Measurements from ENCODE around the gene ECE2.

GRCh38 chr3:184283681-184284080, 7.9 kb downstream of the ECE2 start:
- TF ChIP-seq CTCF (IDR thresholded peaks at IDR 0.05) (no peak), ATF2 (CRISPR knock-in tag; IDR thresholded peaks at IDR 0.05; ENCODE audit: borderline replicate concordance, low read depth) (no peak), ARID4B (CRISPR knock-in tag; IDR thresholded peaks at IDR 0.05; ENCODE audit: borderline replicate concordance) (no peak), USF1 (CRISPR knock-in tag; IDR thresholded peaks at IDR 0.05) (no peak), MAX (CRISPR knock-in tag; IDR thresholded peaks at IDR 0.05) (no peak), ESRRA (CRISPR knock-in tag; IDR thresholded peaks at IDR 0.05; ENCODE audit: borderline replicate concordance) (no peak), CREB1 (CRISPR knock-in tag; IDR thresholded peaks at IDR 0.05) (no peak), RELA (CRISPR knock-in tag; IDR thresholded peaks at IDR 0.05; ENCODE audit: borderline replicate concordance) (no peak), TCF7 (CRISPR knock-in tag; IDR thresholded peaks at IDR 0.05; ENCODE audit: low read depth) (no peak), ATF6 (CRISPR knock-in tag; IDR thresholded peaks at IDR 0.05) (no peak), ZNF425 (CRISPR knock-in tag; conservative IDR thresholded peaks at IDR 0.05) (no peak), GRHL2 (CRISPR knock-in tag; IDR thresholded peaks at IDR 0.05; ENCODE audit: insufficient replicate concordance, severe bottlenecking) (no peak)

All from WTC11 (cell line).